Testis (tissue), 3 donors: ENCODE measurements around the gene SLC6A8. TPM values are rescaled to one million over a fixed set of nuclear protein-coding genes. Genes with fewer than 3 reads are reported as not detected.

Experiments used
- DNase-seq: peaks from one replicate; pipeline ENCODE4 v3.0.0-alpha.2; 2019
- H3K27ac ChIP-seq, 2 donors: fragments of 200-600 bp; sonication (generic); one replicate each; pipeline ENCODE4 v1.5.1; 2019
- H3K27me3 ChIP-seq: fragments of 200-600 bp; sonication (generic); one replicate; pipeline ENCODE4 v1.5.1; 2019
- H3K36me3 ChIP-seq: fragments of 200-600 bp; sonication (generic); one replicate; pipeline ENCODE4 v1.5.1; 2017; ENCODE audit warnings: low read depth; ENCODE audit errors: missing control alignments
- H3K4me1 ChIP-seq: fragments of 200-600 bp; sonication (generic); one replicate; pipeline ENCODE4 v1.5.1; 2019
- H3K4me3 ChIP-seq, 2 donors: fragments of 200-600 bp; sonication (generic); one replicate each; pipeline ENCODE4 v1.5.1; 2017 to 2019
- H3K9me3 ChIP-seq: fragments of 200-600 bp; sonication (generic); one replicate; pipeline ENCODE4 v1.5.1; 2017
- POLR2A ChIP-seq: fragments of 450-650 bp; IDR thresholded peaks from one replicate; pipeline ENCODE4 v1.6.1; 2017; ENCODE audit warnings: antibody characterized with exemption, mild to moderate bottlenecking, moderate library complexity
- WGBS, 2 donors: methylation state at CpG; one replicate each; pipeline ENCODE4 v1.1.5; 2018; 5-methylcytosine and 5-hydroxymethylcytosine counted together
- intact Hi-C: fragments of 100-400 bp; cut with DNase I; formaldehyde crosslinking; loops from one replicate; pipeline ENCODE4 v1.15.1; 2023; ENCODE audit warnings: low total_unique reads
- polyA plus RNA-seq: library from polyadenylated mRNA; stranded (reverse); fragments of 350-450 nt; fragmentation: Illumina TruSeq; extraction: RNeasy Lipid Tissue Mini Kit (QIAGEN cat#74804); gene quantifications from one replicate; pipeline ENCODE4 v1.2.3, GENCODE V29; 2014; ENCODE audit warnings: low read depth, low replicate concordance; ENCODE audit not compliant: insufficient read depth
- total RNA-seq, 2 donors: library from RNA; depleted of rRNA; stranded (reverse); fragments of >200 nt; gene quantifications; one replicate each; pipeline ENCODE4 v1.2.3, GENCODE V29; 2016
- TF ChIP-seq, protein P1 (sequence below), 3 experiments: fragments of 450-650 bp in 2 of 3; fragments of 200-600 bp in 1 of 3; sonication (generic) in 1 of 3; IDR thresholded peaks; one replicate each; pipeline ENCODE4 v1.5.1; 2016 to 2019; ENCODE audit warnings: antibody characterized with exemption in 3 of 3, mild to moderate bottlenecking in 2 of 3, moderate library complexity in 1 of 3

The SLC6A8 gene
- total and polyA plus RNA-seq, 3 donors from 2014 or later = 73.5 to 107 (median 91.3) TPM

- intact Hi-C loops = loop anchor here (5.0 kb wide), 1 partner anchor 133 kb away; no protein-coding TSS in a partner anchor
- 70 to 83% methylated on average over 6 to 22 of the region's 23 CpGs for WGBS, 2 donors
- DNase-seq = no peak
Measured at GRCh38 chrX:153669901-153670731, 17.6 kb upstream of the SLC6A8 start.

GRCh38 chrX:153670748-153671588 lies 16.8 kb upstream of the SLC6A8 start:
- Histone ChIP-seq H3K9me3 (no peaks in the 10 kb centered on the region), H3K27ac (no peak overlapping the region), H3K27me3 (no peaks in the 10 kb centered on the region), H3K4me3 (no peak overlapping the region), H3K36me3 (no peaks in the 10 kb centered on the region), H3K4me1 (no peaks in the 10 kb centered on the region)
- WGBS, 2 donors = 98% methylated on average over 10 of the region's 23 CpGs; no CpG with 5 or more reads in 1 of the 2 donors
- no peak for DNase-seq
- TF ChIP-seq POLR2A = no peak
- TF ChIP-seq, protein P1, sequence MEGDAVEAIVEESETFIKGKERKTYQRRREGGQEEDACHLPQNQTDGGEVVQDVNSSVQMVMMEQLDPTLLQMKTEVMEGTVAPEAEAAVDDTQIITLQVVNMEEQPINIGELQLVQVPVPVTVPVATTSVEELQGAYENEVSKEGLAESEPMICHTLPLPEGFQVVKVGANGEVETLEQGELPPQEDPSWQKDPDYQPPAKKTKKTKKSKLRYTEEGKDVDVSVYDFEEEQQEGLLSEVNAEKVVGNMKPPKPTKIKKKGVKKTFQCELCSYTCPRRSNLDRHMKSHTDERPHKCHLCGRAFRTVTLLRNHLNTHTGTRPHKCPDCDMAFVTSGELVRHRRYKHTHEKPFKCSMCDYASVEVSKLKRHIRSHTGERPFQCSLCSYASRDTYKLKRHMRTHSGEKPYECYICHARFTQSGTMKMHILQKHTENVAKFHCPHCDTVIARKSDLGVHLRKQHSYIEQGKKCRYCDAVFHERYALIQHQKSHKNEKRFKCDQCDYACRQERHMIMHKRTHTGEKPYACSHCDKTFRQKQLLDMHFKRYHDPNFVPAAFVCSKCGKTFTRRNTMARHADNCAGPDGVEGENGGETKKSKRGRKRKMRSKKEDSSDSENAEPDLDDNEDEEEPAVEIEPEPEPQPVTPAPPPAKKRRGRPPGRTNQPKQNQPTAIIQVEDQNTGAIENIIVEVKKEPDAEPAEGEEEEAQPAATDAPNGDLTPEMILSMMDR (IDR thresholded peaks at IDR 0.05) = no peak
- intact Hi-C loops = no loop called here

More at GRCh38 chrX:153669901-153670731, 17.6 kb upstream of the SLC6A8 start:
- TF ChIP-seq, protein P1 (IDR thresholded peaks at IDR 0.05) = no peak
- no peak for TF ChIP-seq POLR2A
- H3K4me1 ChIP-seq = no peaks in the 10 kb centered on the region
- H3K27ac ChIP-seq = no peak overlapping the region
- H3K4me3 ChIP-seq = no peak overlapping the region
- H3K36me3 ChIP-seq = no peaks in the 10 kb centered on the region
- no peaks in the 10 kb centered on the region for H3K9me3 ChIP-seq
- no peaks in the 10 kb centered on the region for H3K27me3 ChIP-seq

- TF ChIP-seq, protein P1 (IDR thresholded peaks at IDR 0.05) = no peak
- TF ChIP-seq POLR2A = no peak
- Histone ChIP-seq H3K27ac (no peak overlapping the region), H3K4me1 (no peaks in the 10 kb centered on the region), H3K4me3 (no peak overlapping the region), H3K9me3 (no peaks in the 10 kb centered on the region), H3K27me3 (no peaks in the 10 kb centered on the region), H3K36me3 (no peaks in the 10 kb centered on the region)
- intact Hi-C loops = no loop called here
- WGBS, 2 donors = 80 to 89% methylated on average over 3 to 17 of the region's 27 CpGs
- DNase-seq = no peak
Measured at GRCh38 chrX:153671589-153672530, 15.9 kb upstream of the SLC6A8 start.

DNA sequence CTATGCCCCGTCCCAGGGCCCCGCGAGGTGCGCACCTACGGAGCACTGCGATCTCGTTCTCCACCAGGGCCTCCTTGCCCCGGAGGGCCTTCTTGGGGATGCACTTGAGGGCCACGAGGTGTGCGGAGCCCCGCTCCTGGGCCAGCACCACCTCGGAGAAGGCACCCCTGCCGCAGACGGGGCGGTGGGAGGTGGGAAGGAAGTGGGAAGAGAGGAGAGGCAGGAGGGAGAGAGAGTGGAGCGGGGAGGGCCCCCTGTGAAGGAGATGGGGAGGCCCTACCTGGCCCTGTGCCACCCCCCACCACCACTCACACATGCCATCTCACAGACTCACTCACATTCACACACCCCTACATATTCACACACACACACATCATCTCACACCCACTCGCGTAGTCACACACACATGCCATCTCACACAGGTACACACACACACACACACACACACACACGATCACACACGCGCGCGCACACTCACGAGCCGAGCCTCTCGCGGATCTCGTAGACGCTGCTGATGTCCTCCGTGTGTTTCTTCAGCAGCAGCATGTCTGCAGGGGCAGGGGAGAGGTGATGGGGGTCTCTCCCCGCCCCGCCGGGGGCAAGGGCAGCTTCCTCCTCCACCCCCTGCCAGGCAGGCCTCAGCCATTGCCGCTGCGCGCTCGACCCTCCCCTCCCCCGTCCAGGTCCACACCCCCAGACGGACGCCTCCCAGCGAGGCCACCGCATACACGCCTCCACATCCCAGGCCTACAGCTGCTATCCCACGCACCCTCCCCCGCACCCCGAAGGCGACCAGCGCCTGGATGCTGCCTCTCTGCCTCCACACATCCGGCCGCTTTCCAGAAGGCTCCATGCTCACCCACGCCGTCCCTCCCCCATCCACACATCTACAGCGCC lies 14.9 kb upstream of the SLC6A8 start:
- no peaks in the 10 kb centered on the region for H3K27me3 ChIP-seq
- no peak overlapping the region for H3K4me3 ChIP-seq
- TF ChIP-seq, protein P1 (IDR thresholded peaks at IDR 0.05) = no peak
- no peak for TF ChIP-seq POLR2A
- 32 to 44% methylated on average over 4 to 37 of the region's 53 CpGs for WGBS, 2 donors
- no peak overlapping the region for H3K27ac ChIP-seq
- DNase-seq = peak; percentile 85
- no peaks in the 10 kb centered on the region for H3K4me1 ChIP-seq
- H3K36me3 ChIP-seq = no peaks in the 10 kb centered on the region
- intact Hi-C loops = no loop called here
- no peaks in the 10 kb centered on the region for H3K9me3 ChIP-seq
